Type B pancreatic cell (in vitro differentiated cells): ENCODE results near the gene CREB5. TPM values are rescaled to one million over a fixed set of nuclear protein-coding genes. Genes with fewer than 3 reads are reported as not detected.
A peak's percentile ranks its signal among the peaks of the same experiment; 100 is the strongest.

Experiments
- DNase-seq: peaks from one replicate; pipeline ENCODE4 v3.0.0; 2021; ENCODE audit warnings: mixed read lengths; ENCODE audit not compliant: unreplicated experiment; ENCODE audit errors: extremely low spot score
- H3K27ac Mint-ChIP-seq: 2 replicates; pipeline ENCODE4 v1.8.0; 2021; ENCODE audit warnings: mild to moderate bottlenecking, mixed read lengths
- H3K27me3 Mint-ChIP-seq: 2 replicates; pipeline ENCODE4 v1.8.0; 2021; ENCODE audit warnings: mixed read lengths
- H3K36me3 Mint-ChIP-seq: 2 replicates; pipeline ENCODE4 v1.8.0; 2021; ENCODE audit warnings: mixed read lengths
- H3K4me1 Mint-ChIP-seq: one replicate; pipeline ENCODE4 v1.8.0; 2021; ENCODE audit warnings: mixed read lengths; ENCODE audit not compliant: unreplicated experiment
- H3K4me3 Mint-ChIP-seq: 2 replicates; pipeline ENCODE4 v1.8.0; 2021; ENCODE audit warnings: mild to moderate bottlenecking, mixed read lengths
- H3K9me3 Mint-ChIP-seq: 2 replicates; pipeline ENCODE4 v1.8.0; 2021; ENCODE audit warnings: mixed read lengths
- CTCF ChIP-seq: fragments of 200-600 bp; sonication (generic); conservative IDR thresholded peaks from 2 replicates; pipeline ENCODE4 v1.5.0; 2021; ENCODE audit warnings: antibody characterized with exemption, mild to moderate bottlenecking
- total RNA-seq: library from RNA; stranded (reverse); gene quantifications from 2 replicates; pipeline ENCODE4 v1.2.1, GENCODE V29; 2021; ENCODE audit warnings: low replicate concordance

CREB5 gene
- total RNA-seq, 1 donor from 2014 or later = 31.0 TPM

- Mint-ChIP-seq H3K27ac (no peak overlapping the region), H3K4me1 (peaks cover 29% of the 10 kb centered on the region), H3K27me3 (peaks cover 7% of the 10 kb centered on the region), H3K9me3 (no peaks in the 10 kb centered on the region), H3K36me3 (peaks cover 7% of the 10 kb centered on the region), H3K4me3 (no peak overlapping the region)
- DNase-seq = no peak
- TF ChIP-seq CTCF = no peak
Observed at GRCh38 chr7:28686418-28686800, 274.1 kb downstream of the CREB5 start.

GRCh38 chr7:28687537-28687936, 275.2 kb downstream of the CREB5 start:
- no peak overlapping the region for H3K4me3 Mint-ChIP-seq
- DNase-seq = no peak
- H3K27ac Mint-ChIP-seq = no peak overlapping the region
- H3K27me3 Mint-ChIP-seq = peaks cover 7% of the 10 kb centered on the region
- H3K4me1 Mint-ChIP-seq = peaks cover 19% of the 10 kb centered on the region
- H3K36me3 Mint-ChIP-seq = peaks cover 7% of the 10 kb centered on the region
- H3K9me3 Mint-ChIP-seq = no peaks in the 10 kb centered on the region
- TF ChIP-seq CTCF = no peak

- Mint-ChIP-seq H3K27me3 (peaks cover 5% of the 10 kb centered on the region), H3K36me3 (peaks cover 7% of the 10 kb centered on the region), H3K27ac (peak overlapping the region; percentile 8), H3K9me3 (no peaks in the 10 kb centered on the region), H3K4me3 (no peak overlapping the region), H3K4me1 (peaks cover 13% of the 10 kb centered on the region)
- DNase-seq = no peak
- TF ChIP-seq CTCF = no peak
Observed at GRCh38 chr7:28688174-28688573, 275.9 kb downstream of the CREB5 start.

- Mint-ChIP-seq H3K27ac (peak overlapping the region; percentile 8), H3K9me3 (no peaks in the 10 kb centered on the region), H3K4me3 (peak overlapping the region; percentile 46), H3K4me1 (peaks cover 11% of the 10 kb centered on the region), H3K36me3 (peaks cover 7% of the 10 kb centered on the region), H3K27me3 (peaks cover under 1% of the 10 kb centered on the region)
- DNase-seq = no peak
- TF ChIP-seq CTCF = no peak
Observed at GRCh38 chr7:28688651-28689050, 276.3 kb downstream of the CREB5 start.

GRCh38 chr7:28695300-28696295, 283.3 kb downstream of the CREB5 start:
- no peak for TF ChIP-seq CTCF
- peaks cover 5% of the 10 kb centered on the region for H3K27me3 Mint-ChIP-seq
- peaks cover 34% of the 10 kb centered on the region for H3K4me1 Mint-ChIP-seq
- peaks cover 3% of the 10 kb centered on the region for H3K36me3 Mint-ChIP-seq
- H3K27ac Mint-ChIP-seq = no peak overlapping the region
- no peak overlapping the region for H3K4me3 Mint-ChIP-seq
- H3K9me3 Mint-ChIP-seq = no peaks in the 10 kb centered on the region
- no peak for DNase-seq
